Activated T-helper 9 cell treated with anti-CD3 and anti-CD28 coated beads, Interleukin-2, amount 50 U/mL, for 16 hours (primary cell): Measurements from ENCODE around the gene TRIOBP.
"Not testable (repeated sequence)": the region's sequence is repeated elsewhere in the genome, so short reads cannot be mapped to it uniquely, and the experiment has no call there.

ENCODE experiments used
- DNase-seq: peaks from one replicate; pipeline ENCODE4 v3.0.0-alpha.2; 2020; ENCODE audit warnings: low read depth

Gene TRIOBP, protein sequence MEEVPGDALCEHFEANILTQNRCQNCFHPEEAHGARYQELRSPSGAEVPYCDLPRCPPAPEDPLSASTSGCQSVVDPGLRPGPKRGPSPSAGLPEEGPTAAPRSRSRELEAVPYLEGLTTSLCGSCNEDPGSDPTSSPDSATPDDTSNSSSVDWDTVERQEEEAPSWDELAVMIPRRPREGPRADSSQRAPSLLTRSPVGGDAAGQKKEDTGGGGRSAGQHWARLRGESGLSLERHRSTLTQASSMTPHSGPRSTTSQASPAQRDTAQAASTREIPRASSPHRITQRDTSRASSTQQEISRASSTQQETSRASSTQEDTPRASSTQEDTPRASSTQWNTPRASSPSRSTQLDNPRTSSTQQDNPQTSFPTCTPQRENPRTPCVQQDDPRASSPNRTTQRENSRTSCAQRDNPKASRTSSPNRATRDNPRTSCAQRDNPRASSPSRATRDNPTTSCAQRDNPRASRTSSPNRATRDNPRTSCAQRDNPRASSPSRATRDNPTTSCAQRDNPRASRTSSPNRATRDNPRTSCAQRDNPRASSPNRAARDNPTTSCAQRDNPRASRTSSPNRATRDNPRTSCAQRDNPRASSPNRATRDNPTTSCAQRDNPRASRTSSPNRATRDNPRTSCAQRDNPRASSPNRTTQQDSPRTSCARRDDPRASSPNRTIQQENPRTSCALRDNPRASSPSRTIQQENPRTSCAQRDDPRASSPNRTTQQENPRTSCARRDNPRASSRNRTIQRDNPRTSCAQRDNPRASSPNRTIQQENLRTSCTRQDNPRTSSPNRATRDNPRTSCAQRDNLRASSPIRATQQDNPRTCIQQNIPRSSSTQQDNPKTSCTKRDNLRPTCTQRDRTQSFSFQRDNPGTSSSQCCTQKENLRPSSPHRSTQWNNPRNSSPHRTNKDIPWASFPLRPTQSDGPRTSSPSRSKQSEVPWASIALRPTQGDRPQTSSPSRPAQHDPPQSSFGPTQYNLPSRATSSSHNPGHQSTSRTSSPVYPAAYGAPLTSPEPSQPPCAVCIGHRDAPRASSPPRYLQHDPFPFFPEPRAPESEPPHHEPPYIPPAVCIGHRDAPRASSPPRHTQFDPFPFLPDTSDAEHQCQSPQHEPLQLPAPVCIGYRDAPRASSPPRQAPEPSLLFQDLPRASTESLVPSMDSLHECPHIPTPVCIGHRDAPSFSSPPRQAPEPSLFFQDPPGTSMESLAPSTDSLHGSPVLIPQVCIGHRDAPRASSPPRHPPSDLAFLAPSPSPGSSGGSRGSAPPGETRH (N-terminal part only)

DNA sequence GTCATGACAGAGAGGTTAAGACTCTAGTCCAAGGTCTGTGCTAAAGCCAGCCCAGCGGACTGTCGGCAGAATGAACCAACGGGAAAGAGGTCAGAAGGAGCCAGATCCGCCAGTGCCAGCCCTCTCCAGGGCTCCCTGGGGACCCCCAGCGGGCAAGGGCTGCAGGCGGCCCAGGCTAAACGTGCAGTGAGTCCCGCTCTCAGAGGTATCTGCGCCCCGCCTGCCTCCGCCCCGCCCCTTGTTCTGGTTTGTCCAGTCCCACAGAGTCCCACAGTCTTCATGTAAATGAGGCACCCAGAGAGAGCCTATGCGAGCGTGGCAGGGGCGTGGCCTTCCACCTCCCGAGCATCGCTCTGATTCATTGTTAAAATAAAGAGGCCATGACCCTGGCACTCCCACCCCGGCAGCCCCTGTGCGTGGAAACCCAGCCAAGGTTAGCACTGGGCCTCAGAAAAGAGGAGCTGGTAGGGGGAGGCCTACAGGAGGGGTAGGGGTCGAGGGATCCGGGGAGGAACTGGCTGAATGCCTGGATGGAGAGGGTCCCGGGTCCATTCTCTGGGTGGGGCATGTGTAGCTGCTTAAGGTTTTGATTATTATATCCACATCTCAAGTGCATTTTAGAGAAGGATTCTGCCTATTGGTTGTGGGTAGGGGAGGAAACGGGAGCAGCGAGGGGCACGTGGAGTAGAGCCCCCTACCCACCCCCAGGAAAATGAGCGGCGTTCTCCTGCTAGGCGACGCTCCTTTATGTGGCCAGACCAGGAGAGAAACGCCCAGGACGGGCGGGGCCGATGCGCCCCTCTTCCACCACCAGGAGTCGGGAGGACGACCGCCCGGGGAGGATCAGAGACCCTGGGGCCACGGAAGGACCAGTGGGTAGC is at the start of gene TRIOBP:
Gene TRIOBP (plus strand): TSS at position 392 of the 881 bp plus-strand sequence. CDS start 4,318 bp downstream, outside the sequence.
- peak; percentile 69 for DNase-seq

DNA sequence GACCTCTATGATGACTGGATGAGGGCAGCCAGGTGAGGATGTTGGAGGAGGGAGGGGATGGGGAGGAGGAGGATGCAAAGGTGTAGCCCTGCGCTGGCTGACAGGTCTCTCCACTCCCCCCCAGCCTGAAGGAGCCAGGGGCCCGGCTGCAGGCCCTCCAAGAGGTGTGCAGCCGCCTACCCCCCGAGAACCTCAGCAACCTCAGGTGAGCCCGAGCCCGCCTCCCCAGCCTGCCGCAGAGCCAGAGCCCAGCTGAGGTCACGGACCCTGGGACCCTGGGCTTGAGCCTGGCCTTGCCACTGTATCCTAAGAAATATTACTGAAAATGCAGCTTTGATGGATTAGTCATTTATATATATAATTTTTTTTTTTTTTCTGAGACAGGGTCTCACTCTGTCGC is 49.5 kb upstream of the TRIOBP start:
- DNase-seq, result no peak

DNA sequence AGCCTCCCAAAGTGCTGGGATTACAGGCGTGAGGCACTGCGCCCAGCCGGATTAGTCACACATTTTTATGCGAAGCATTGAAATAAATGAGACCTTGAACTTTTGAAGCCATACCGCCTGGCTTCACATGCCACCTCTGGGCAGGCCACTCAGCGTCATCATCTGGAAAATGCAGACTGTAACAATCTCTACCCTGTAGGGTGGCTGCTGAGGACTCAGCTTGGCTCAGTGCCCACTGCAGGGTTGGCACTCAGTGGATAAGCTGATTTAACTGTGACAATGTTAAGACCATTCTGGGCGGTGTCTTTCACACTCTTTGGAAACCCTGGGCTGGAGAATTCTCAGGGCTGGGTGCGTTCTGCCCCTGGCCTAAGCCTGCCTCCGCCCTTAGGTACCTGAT is 48.9 kb upstream of the TRIOBP start:
- DNase-seq, result no peak

DNA sequence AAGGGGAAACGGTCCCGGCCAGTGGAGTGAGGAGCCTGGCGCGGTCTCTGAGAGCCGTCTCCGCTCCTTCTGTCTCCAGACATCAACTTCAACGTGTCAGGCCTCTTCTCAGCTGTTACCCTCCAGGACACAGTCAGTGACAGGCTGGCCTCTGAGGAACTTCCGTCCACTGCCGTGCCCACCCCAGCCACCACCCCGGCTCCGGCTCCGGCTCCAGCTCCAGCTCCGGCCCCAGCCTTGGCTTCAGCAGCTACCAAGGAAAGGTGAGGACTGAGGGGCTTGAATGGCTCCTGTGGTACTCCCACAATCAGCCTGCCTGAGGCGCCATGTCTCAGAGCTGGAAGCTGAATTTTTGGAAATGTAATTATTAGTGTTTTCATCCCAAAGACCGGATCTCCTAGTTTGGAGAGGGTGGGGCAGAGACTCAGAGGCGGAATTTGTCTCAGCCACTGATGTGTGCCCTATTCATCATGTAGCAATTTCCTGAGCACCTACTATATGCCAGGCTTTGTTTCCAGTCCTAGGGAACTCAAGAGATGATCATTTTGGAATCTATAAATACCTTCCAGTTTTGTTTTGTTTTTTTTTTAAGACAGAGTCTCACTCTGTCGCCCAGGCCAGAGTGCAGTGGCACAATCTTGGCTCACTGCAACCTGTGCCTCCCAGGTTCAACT is 46.2 kb upstream of the TRIOBP start:
- no peak for DNase-seq

DNA sequence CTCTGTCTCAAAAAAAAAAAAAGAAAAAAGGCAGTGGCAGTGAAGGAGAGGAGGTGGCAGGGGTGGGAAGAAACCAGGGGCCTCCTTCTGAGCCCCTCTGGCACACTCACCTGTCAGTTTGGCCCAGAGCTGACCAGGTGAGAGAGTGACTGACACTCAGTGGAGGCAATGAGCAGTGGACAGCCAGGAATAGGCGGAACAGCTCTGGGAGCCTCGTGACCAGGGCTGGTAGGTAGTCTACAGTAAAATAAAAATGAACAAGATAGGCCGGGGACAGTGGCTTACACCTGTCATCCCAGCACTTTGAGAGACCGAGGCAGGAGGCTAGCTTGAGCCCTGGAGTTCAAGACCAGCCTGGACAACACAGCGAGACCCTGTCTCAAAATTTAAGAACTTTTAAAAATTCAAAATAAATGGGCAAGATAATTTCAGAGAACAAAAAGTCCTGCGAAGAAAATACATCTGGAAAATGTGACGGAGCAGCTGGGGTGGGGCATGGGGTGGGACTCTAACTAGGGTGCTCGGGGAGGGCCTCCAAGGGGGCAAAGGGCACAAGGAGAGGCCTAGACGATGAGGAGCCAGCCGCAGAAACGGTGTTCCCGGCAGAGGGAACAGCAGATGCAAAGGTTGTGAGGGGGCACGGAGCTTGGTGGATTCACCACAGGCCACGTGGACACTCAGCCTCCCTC is 42.1 kb upstream of the TRIOBP start:
- no peak for DNase-seq

DNA sequence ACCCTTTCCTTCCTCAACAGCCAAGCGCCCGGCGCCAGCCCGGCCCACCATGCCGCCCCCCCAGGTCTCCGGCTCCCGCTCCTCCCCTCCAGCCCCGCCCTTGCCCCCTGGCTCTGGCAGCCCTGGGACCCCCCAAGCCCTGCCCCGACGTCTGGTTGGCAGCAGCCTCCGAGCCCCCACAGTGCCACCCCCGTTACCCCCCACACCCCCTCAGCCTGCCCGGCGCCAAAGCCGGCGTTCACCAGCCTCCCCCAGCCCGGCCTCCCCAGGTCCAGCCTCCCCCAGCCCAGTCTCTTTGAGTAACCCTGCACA is 41.6 kb upstream of the TRIOBP start:
- DNase-seq, result no peak

DNA sequence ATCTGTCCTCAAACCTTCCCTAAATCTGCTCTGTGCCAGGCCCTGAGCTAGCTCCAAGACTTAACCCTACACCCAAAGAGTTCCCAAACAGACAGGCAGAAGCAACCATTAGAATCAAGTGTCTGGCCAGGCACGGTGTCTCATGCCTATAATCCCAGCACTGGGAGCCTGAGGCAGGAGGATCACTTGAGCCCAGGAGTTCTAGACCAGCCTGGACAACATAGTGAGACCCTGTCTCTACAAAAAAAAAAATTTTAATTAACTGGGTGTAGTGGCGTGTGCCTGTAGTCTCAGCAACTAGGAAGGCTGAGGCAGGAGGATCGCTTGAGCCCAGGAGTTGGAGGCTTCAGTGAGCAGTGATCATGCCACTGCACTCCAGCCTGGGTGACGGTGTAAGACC is 40.3 kb upstream of the TRIOBP start:
- DNase-seq, result not testable (repeated sequence)

DNA sequence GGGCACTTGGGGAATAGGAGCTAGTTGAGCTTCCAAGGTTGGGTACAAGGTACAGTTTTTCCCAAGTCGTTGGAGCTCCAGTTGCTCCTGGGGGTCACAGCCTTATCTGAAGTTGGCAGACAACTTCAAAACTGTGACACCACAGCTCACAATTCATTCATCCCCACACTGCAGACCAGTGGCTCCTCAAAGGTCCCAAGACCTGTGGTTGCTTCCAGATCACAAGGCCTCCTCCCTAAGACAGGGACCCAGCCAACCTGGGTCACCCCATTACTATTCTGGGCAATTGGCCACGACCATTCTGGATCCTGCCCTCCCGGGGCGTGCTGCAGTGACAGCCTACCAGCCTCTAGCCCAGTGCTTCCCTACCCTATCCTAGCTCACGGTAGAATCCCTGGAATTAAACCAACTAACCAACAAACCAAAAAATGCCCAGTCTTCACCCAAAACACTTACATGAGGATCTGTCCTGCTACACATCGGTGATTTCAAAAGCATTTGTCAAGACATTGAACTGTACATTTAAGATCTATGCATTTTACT is 39.2 kb upstream of the TRIOBP start:
- DNase-seq, result no peak

DNA sequence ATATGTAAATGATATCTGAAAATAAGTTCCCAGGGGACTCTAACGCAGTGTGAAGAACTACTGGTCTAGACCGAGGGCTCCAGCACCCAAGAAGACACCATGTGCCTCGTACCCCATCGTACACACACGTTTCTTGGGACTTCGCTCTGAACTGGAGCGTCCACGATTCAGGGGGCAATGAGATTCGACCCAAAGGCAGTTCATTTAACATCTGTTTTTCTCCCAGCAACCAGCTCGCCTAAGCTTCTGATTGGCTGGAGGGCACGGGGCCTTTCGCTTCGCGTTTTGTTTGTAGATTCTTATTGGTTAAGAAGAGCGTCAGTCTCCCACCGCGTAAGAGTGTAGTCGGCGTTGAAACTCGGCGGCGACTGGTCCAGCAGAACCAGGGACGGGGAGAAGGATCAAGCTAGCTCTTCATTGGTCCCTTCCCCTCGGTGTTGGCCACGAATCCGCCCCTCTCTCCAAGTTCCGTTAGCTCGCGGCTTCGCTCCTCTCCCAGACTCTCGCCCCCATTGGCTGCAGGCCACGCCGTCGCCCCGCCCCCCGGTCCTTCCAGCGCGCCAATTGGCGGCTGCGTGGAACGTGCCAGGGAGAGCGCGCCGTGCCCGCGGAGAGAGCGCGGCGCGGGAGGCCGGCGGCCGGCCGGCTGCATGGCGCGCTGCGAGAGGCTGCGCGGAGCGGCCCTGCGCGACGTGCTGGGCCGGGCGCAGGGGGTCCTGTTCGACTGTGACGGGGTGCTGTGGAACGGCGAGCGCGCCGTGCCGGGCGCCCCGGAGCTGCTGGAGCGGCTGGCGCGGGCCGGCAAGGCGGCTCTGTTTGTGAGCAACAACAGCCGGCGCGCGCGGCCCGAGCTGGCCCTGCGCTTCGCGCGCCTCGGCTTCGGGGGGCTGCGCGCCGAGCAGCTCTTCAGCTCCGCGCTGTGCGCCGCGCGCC is 38.4 kb upstream of the TRIOBP start, which contains the start of gene PDXP:
Gene PDXP (plus strand): TSS at position 591 of the 933 bp plus-strand sequence. CDS start 60 bp downstream, at position 651.
- DNase-seq, result peak; percentile 97

DNA sequence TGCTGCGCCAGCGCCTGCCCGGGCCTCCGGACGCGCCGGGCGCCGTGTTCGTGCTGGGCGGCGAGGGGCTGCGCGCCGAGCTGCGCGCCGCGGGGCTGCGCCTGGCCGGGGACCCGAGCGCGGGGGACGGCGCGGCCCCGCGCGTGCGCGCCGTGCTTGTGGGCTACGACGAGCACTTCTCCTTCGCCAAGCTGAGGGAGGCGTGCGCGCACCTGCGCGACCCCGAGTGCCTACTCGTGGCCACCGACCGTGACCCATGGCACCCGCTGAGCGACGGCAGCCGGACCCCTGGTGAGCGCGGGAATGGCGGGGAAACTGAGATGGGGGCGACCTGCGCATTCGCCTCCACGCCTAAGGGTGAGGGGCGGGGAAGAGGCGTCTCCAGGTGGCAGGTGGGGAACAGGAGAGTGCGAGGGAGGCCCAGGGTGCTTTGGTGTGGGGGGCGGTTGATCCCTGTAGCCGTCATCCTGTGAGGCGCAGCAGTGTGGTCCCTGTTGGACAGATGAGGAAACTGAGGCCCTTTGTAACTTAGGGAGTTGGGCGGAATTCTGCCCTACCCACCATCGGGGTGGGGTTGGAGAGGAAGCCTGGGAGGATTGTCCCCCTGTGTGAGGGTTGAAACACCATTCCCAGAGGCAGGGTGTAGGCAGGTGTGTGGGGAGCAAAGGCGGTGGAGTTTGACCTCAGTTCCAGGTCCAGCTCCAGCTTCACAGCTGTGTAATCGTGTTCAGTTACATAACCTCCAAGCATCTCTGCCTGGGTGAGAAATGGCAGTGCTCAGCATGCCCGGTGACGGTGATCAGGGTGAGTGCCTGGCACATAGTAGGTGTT is 37.6 kb upstream of the TRIOBP start:
- no peak for DNase-seq

DNA sequence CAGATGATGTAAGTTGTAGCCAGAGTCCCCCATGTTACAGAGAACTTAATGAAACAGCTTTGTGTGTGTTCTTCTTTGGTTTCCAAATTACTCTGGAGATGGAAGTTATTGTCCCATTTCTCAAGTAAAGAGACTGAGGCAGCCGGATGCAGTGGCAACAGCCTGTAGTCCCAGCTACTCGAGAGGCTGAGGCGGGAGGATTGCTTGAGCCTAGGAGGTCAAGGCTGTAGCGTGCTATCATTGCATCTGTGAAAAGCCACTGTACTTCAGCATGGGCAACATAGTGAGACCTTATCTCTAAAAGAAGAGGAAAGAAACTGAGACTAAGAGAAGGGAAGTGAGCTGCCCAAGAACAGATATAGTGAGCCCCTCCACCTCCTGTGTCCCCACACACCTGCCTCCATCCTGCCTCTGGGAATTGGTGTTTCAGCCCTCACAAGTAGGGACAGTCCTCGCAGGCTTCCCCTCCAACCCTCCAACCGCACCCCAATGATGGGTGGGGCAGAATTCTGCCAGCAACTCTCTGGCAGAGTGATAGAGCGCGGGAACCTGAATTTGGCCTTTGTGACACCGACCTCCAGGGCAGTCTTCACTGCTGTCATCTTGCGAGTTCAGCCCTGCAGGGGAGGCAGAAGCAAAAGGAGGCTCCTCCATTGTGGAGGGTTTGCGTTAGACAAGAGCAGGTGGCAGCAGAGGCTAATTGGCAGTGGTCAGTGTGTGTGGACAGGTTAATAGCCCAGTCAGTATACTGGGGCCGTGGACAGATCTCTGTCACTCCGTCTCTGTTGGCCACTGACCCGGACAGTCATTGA is 36.7 kb upstream of the TRIOBP start:
- DNase-seq, result no peak

DNA sequence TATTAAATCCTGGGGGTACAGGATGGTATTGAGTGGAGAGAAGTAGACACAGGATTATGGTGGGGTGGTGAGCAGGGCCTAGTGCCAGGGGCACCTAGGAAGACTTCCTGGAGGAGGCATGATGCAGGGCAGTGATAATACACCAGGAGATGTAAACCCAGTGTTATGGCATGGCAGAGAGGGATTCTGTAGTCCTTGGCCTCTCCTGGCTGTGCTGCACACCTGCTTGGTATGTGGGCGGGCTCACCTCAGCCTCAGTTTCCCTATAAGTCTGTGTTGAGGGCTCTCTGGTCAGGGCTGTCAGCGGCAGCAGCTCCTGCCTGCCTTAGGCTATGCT is 36.2 kb upstream of the TRIOBP start:
- no peak for DNase-seq

DNA sequence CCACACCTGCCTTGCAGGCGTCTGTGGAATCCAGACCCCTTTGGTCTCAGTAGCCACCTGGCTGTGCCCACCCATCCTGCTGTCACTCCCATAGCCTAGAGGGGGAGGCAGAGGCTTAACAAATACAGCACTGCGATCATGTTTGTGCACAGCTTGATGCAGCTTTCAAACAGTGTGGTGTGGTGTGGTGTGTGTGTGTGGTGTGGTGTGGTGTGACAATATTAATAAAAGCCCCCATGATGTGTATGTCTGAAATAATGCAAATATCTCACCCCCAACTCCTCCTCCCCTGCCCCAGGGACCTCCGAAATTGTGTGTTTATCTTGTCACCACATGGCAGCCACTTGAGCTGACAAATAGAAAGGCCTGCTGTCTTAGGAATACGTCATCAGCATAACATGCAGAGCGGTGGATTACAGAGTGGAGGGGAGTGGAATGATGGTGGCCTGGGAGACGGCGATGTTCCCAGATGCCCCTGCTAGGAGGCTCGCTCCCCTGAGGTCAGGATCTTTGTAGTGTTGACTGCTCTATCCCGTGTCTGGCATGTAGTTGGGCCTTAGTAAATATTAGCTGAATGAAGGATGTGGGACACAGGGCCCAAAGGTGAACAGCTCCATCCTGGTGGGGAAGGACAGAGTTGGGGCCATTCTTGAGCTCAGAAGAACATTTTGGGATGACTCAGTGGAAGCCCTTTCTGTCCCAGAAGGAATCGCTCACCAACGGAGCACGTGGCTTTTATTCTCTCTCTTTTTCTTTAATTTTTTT is 35.5 kb upstream of the TRIOBP start:
- DNase-seq, result no peak

DNA sequence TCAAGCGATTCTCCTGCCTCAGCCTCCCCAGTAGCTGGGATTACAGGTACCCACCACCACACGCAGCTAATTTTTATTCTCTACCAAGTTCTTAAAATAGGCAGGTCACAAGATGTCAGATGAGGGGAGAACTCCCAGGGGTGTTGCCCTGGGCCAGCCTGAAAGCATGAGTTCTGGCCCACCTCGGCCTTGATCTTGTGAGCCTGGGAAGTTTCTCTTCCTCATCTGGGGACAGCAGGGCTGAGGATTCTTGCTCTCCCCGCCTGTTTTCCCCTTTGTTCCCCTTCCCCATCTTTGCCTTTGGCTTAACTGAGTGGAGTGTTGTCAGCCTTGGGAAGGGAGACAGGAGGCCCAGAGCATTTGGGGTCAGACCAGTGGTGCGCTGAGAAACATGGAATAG is 34.8 kb upstream of the TRIOBP start:
- no peak for DNase-seq

DNA sequence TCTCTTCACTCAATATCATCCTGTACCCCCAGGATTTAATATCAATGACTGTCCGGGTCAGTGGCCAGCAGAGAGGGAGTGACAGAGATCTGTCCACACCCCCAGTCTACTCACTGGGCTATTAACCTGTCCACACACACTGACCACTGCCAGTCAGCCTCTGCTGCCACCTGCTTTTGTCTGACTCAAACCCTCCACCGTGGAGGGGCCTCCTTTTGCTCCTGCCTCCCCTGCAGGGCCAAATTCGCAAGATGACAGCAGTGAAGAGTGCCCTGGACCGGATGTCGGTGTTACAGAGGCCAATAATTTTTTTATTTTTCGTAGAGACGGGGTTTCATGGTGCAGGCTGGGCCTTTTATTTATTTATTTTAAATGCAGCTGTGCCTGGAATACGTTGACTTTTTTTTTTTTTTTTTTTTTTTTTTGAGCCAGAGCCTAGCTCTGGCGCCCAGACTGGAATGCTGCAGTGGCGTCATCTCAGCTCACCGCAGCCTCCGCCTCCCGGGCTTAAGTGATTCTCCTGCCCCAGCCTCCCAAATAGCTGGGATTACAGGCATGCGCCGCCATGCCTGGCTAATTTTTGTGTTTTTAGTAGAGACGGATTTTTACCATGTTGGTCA is 33.2 kb upstream of the TRIOBP start:
- no peak for DNase-seq
